Thyroid gland (tissue), 4 donors: Measurements from ENCODE around the gene PLCL1. TPM values are rescaled to one million over a fixed set of nuclear protein-coding genes. Genes with fewer than 3 reads are reported as not detected.

Source experiments
- DNase-seq, 2 donors: peaks; one replicate each; pipeline ENCODE4 v3.0.0-alpha.2; 2019
- H3K27ac ChIP-seq, 3 donors: fragments of 200-600 bp; sonication (generic); 1 replicate in 2 of 3; 2 replicates in 1 of 3; pipeline ENCODE4 v1.5.1; 2016 to 2019; ENCODE audit warnings: mild to moderate bottlenecking in 1 of 3, moderate library complexity in 1 of 3
- H3K27me3 ChIP-seq: fragments of 200-600 bp; sonication (generic); one replicate; pipeline ENCODE4 v1.5.1; 2019
- H3K36me3 ChIP-seq, 2 donors: fragments of 200-600 bp; sonication (generic); one replicate each; pipeline ENCODE4 v1.5.1; 2016 to 2019
- H3K4me1 ChIP-seq, 2 donors: fragments of 200-600 bp; sonication (generic); one replicate each; pipeline ENCODE4 v1.5.1; 2017 to 2019
- H3K4me3 ChIP-seq, 3 donors: fragments of 200-600 bp; sonication (generic); replicated peaks in 1 of 3; 1 replicate in 2 of 3; 2 replicates in 1 of 3; pipeline ENCODE4 v1.5.1; 2016; ENCODE audit warnings: mild to moderate bottlenecking in 1 of 3
- H3K9me3 ChIP-seq: fragments of 200-600 bp; sonication (generic); one replicate; pipeline ENCODE4 v1.5.1; 2017
- POLR2A ChIP-seq, 2 donors: fragments of 450-650 bp; IDR thresholded peaks; one replicate each; pipeline ENCODE4 v1.6.1; 2017; ENCODE audit warnings: antibody characterized with exemption in 2 of 2, mild to moderate bottlenecking in 2 of 2, moderate library complexity in 1 of 2
- WGBS, 2 donors: methylation state at CpG; one replicate each; pipeline ENCODE4 v1.1.5; 2017; 5-methylcytosine and 5-hydroxymethylcytosine counted together
- intact Hi-C: fragments of 100-400 bp; cut with DNase I; formaldehyde crosslinking; loops from one replicate; pipeline ENCODE4 v1.15.1; 2023
- total RNA-seq, 4 donors: library from RNA; depleted of rRNA; stranded (reverse); fragments of >200 nt; gene quantifications; one replicate each; pipeline ENCODE4 v1.2.3, GENCODE V29; 2016
- TF ChIP-seq, protein P1 (sequence below), 6 experiments: fragments of 200-600 bp in 3 of 6; fragments of 450-650 bp in 3 of 6; sonication (generic) in 3 of 6; IDR thresholded peaks; one replicate each; pipeline ENCODE4 v1.5.1; 2016 to 2019; ENCODE audit warnings: antibody characterized with exemption in 6 of 6, mild to moderate bottlenecking in 2 of 6, inconsistent platforms in 1 of 6, moderate library complexity in 1 of 6

Gene PLCL1
- total RNA-seq, 4 donors from 2014 or later, result 9.1 to 11.8 (median 9.9) TPM

DNA sequence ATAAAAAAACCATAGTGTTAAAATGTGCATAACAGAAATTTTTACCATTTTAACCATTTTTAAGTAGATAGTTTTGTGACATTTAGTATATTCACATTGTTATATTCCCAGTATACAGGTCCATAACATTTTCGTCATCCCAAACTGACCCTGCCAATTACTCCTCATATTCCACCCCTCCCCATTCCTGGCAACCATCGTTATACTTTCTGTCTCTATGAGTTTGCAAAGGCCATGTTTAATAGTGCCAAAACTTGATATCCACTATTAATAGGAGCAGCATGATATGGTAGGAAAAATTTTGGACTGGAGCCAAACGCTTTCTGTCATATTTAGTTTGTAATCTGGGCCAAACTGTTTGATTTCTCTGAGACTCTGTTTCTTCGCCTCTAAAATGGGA is 30.9 kb downstream of the PLCL1 start:
- Histone ChIP-seq H3K4me3 (no peak overlapping the region), H3K9me3 (no peaks in the 10 kb centered on the region), H3K27ac (no peak overlapping the region), H3K4me1 (peaks cover 0 to 14% of the 10 kb centered on the region in 2 donors), H3K27me3 (no peaks in the 10 kb centered on the region), H3K36me3 (no peaks in the 10 kb centered on the region)
- intact Hi-C loops, result no loop called here
- TF ChIP-seq, protein P1, sequence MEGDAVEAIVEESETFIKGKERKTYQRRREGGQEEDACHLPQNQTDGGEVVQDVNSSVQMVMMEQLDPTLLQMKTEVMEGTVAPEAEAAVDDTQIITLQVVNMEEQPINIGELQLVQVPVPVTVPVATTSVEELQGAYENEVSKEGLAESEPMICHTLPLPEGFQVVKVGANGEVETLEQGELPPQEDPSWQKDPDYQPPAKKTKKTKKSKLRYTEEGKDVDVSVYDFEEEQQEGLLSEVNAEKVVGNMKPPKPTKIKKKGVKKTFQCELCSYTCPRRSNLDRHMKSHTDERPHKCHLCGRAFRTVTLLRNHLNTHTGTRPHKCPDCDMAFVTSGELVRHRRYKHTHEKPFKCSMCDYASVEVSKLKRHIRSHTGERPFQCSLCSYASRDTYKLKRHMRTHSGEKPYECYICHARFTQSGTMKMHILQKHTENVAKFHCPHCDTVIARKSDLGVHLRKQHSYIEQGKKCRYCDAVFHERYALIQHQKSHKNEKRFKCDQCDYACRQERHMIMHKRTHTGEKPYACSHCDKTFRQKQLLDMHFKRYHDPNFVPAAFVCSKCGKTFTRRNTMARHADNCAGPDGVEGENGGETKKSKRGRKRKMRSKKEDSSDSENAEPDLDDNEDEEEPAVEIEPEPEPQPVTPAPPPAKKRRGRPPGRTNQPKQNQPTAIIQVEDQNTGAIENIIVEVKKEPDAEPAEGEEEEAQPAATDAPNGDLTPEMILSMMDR (IDR thresholded peaks at IDR 0.05), result no peak
- no peak for TF ChIP-seq POLR2A (IDR thresholded peaks at IDR 0.05)
- 61 to 66% methylated on average over 4 of the region's 4 CpGs for WGBS, 2 donors
- DNase-seq, result no peak

- WGBS, 2 donors, result 45 to 49% methylated on average over 5 of the region's 5 CpGs
- no peaks in the 10 kb centered on the region for H3K27me3 ChIP-seq
- intact Hi-C loops, result no loop called here
- H3K9me3 ChIP-seq, result no peaks in the 10 kb centered on the region
- H3K4me3 ChIP-seq, result no peak overlapping the region
- no peak for TF ChIP-seq POLR2A (IDR thresholded peaks at IDR 0.05)
- TF ChIP-seq, protein P1 (IDR thresholded peaks at IDR 0.05), result no peak
- H3K27ac ChIP-seq, result peak overlapping the region in 2 of 3 donors; percentile 13 to 69
- DNase-seq, result no peak
- H3K4me1 ChIP-seq, result peaks cover 0 to 14% of the 10 kb centered on the region in 2 donors
- H3K36me3 ChIP-seq, result no peaks in the 10 kb centered on the region
Observed at GRCh38 chr2:197838036-197838435, 33.6 kb downstream of the PLCL1 start.

- Histone ChIP-seq H3K4me1 (peaks cover 0 to 14% of the 10 kb centered on the region in 2 donors), H3K4me3 (no peak overlapping the region), H3K27ac (peak overlapping the region in 2 of 3 donors; percentile 13 to 69), H3K27me3 (no peaks in the 10 kb centered on the region), H3K36me3 (no peaks in the 10 kb centered on the region), H3K9me3 (no peaks in the 10 kb centered on the region)
- no peak for TF ChIP-seq POLR2A (IDR thresholded peaks at IDR 0.05)
- TF ChIP-seq, protein P1 (IDR thresholded peaks at IDR 0.05), result no peak
- 71 to 80% methylated on average over 2 of the region's 2 CpGs for WGBS, 2 donors
- DNase-seq, result no peak
- intact Hi-C loops, result no loop called here
Observed at GRCh38 chr2:197838579-197838978, 34.2 kb downstream of the PLCL1 start.

GRCh38 chr2:197839327-197839726 is 34.9 kb downstream of the PLCL1 start:
- intact Hi-C loops, result no loop called here
- 80 to 81% methylated on average over 5 of the region's 5 CpGs for WGBS, 2 donors
- Histone ChIP-seq H3K36me3 (no peaks in the 10 kb centered on the region), H3K4me1 (peaks cover 0 to 14% of the 10 kb centered on the region in 2 donors), H3K4me3 (no peak overlapping the region), H3K27ac (no peak overlapping the region), H3K27me3 (no peaks in the 10 kb centered on the region), H3K9me3 (no peaks in the 10 kb centered on the region)
- TF ChIP-seq, protein P1 (IDR thresholded peaks at IDR 0.05), result no peak
- TF ChIP-seq POLR2A (IDR thresholded peaks at IDR 0.05), result no peak
- no peak for DNase-seq

- Histone ChIP-seq H3K9me3 (no peaks in the 10 kb centered on the region), H3K36me3 (no peaks in the 10 kb centered on the region), H3K4me3 (no peak overlapping the region), H3K27ac (peak overlapping the region in 1 of 3 donors; percentile 26), H3K27me3 (no peaks in the 10 kb centered on the region), H3K4me1 (peaks cover 0 to 14% of the 10 kb centered on the region in 2 donors)
- DNase-seq, result no peak
- no peak for TF ChIP-seq POLR2A (IDR thresholded peaks at IDR 0.05)
- TF ChIP-seq, protein P1 (IDR thresholded peaks at IDR 0.05), result no peak
- intact Hi-C loops, result no loop called here
Observed at GRCh38 chr2:197839856-197840255, 35.5 kb downstream of the PLCL1 start.
